K562 (cell line): ENCODE measurements around the gene SDK1. TPM values are rescaled to one million over a fixed set of nuclear protein-coding genes. Genes with fewer than 3 reads are reported as not detected.

Experiments
- ATAC-seq: fragments of 200-7000 bp; cut with Tn5 transposase; 3 replicates; pipeline ENCODE4 v1.9.1; 2020; ENCODE audit warnings: moderate library complexity
- BruUV-seq: library from RNA; stranded (reverse); fragments of 400-500 nt; replicated peaks from 2 replicates; lab custom pipeline; 2021; lab: Mats Ljungman, UMichigan
- CTCF ChIA-PET: fragments of 300-600 bp; formaldehyde crosslinking; extraction: SDS; loops from one replicate; lab custom pipeline; 2021; ENCODE audit warnings: low intra/inter-chr PET ratio; lab: Yijun Ruan, JAX
- POLR2A ChIA-PET: fragments of 300-600, 350-650 bp; sonication (Branson Sonifier 250); formaldehyde crosslinking; extraction: SDS; loops from one replicate; lab custom pipeline; 2021; ENCODE audit warnings: antibody characterized with exemption, inconsistent platforms; lab: Yijun Ruan, JAX
- DNase-seq, 4 experiments: peaks; one replicate each; pipeline versions ENCODE4 v3.0.0 to v3.0.0-alpha.2; 2011 to 2018; ENCODE audit warnings: low spot score in 3 of 4, mixed read lengths in 3 of 4; ENCODE audit errors: extremely low read depth in 1 of 4
- FAIRE-seq: peaks from 2 replicates; lab custom pipeline; 2011; peaks lifted over from hg19 to GRCh38; lab: Jason Lieb, UNC
- H2AFZ ChIP-seq: 2 replicates; pipeline ENCODE4 v1.6.0; 2011; ENCODE audit warnings: low read depth, low read length, control low read depth, inconsistent platforms
- H3K27ac ChIP-seq: fragments of 200-600 bp; 3 replicates; pipeline ENCODE4 v1.8.0; 2011; ENCODE audit warnings: low read depth, mild to moderate bottlenecking, control low read depth, inconsistent platforms, low read length, moderate library complexity, mixed read lengths; ENCODE audit errors: extremely low read depth
- H3K27me3 ChIP-seq, 2 experiments: fragments of 300-600 bp in 1 of 2; 2 replicates in 1 of 2; 3 replicates in 1 of 2; pipeline versions ENCODE4 v1.6.0 to v1.8.0; 2011; ENCODE audit warnings: inconsistent platforms in 2 of 2, low read length in 2 of 2, mild to moderate bottlenecking in 1 of 2, mixed read lengths in 1 of 2, moderate library complexity in 1 of 2; ENCODE audit not compliant: control insufficient read depth in 2 of 2, insufficient read depth in 2 of 2
- H3K36me3 ChIP-seq: fragments of 300-600 bp; 3 replicates; pipeline ENCODE4 v1.8.0; 2011; ENCODE audit warnings: mild to moderate bottlenecking, low read length, inconsistent platforms; ENCODE audit not compliant: control insufficient read depth, insufficient read depth
- H3K4me1 ChIP-seq, 2 experiments: fragments of 200-600 bp in 1 of 2; replicated peaks in 1 of 2; 2 replicates in 1 of 2; 3 replicates in 1 of 2; pipeline versions ENCODE4 v1.5.1 to v1.8.0; 2011; ENCODE audit warnings: inconsistent platforms in 2 of 2, low read length in 2 of 2, mild to moderate bottlenecking in 1 of 2, mixed read lengths in 1 of 2, moderate library complexity in 1 of 2; ENCODE audit not compliant: control insufficient read depth in 2 of 2, insufficient read depth in 2 of 2
- H3K4me2 ChIP-seq: 2 replicates; pipeline ENCODE4 v1.6.1; 2011; ENCODE audit warnings: low read length, control low read depth, inconsistent platforms, mixed read lengths; ENCODE audit not compliant: insufficient read depth
- H3K4me3 ChIP-seq: fragments of 200-600 bp; sonication (generic), shearing (Covaris generic); 2 replicates; pipeline ENCODE4 v1.5.1; 2016; ENCODE audit warnings: control low read depth, inconsistent platforms
- H3K79me2 ChIP-seq: fragments of 200-600 bp; 3 replicates; pipeline ENCODE4 v1.8.0; 2011; ENCODE audit warnings: low read length, inconsistent platforms; ENCODE audit not compliant: control insufficient read depth, insufficient read depth
- H3K9ac ChIP-seq, 2 experiments: 2 replicates each; pipeline versions ENCODE4 v1.6.0 to v1.6.1; 2011; ENCODE audit warnings: low read depth in 2 of 2, low read length in 2 of 2, control low read depth in 1 of 2, inconsistent platforms in 1 of 2, mild to moderate bottlenecking in 1 of 2, mixed read lengths in 1 of 2; ENCODE audit not compliant: insufficient read depth in 1 of 2
- H3K9me1 ChIP-seq: one replicate; pipeline ENCODE4 v1.6.0; 2011; ENCODE audit warnings: inconsistent platforms, mild to moderate bottlenecking, low read length, moderate library complexity; ENCODE audit not compliant: control insufficient read depth, insufficient read depth
- H3K9me3 ChIP-seq: replicated peaks from 2 replicates; pipeline ENCODE4 v1.5.1; 2011; ENCODE audit warnings: low read depth, low read length, inconsistent platforms; ENCODE audit not compliant: control insufficient read depth, insufficient read depth
- H4K20me1 ChIP-seq: replicated peaks from 2 replicates; pipeline ENCODE4 v1.6.1; 2011; ENCODE audit warnings: low read length, inconsistent platforms, mixed read lengths; ENCODE audit not compliant: control insufficient read depth, insufficient read depth
- BCOR ChIP-seq: fragments of 450-650 bp; IDR thresholded peaks from 2 replicates; pipeline ENCODE4 v1.6.1; 2016
- CTBP1 ChIP-seq: fragments of 450-650 bp; IDR thresholded peaks from 2 replicates; pipeline ENCODE4 v1.6.1; 2016; ENCODE audit warnings: borderline replicate concordance
- FIP1L1 ChIP-seq: fragments of 200-400 bp; formaldehyde crosslinking; IDR thresholded peaks from 2 replicates; pipeline ENCODE4 v1.6.1; 2018; ENCODE audit warnings: mild to moderate bottlenecking, low read depth, low read length; ENCODE audit not compliant: poor library complexity, severe bottlenecking
- FOXK2 ChIP-seq, 2 experiments: fragments of 450-650 bp; IDR thresholded peaks in 1 of 2; conservative IDR thresholded peaks in 1 of 2; 2 replicates each; pipeline ENCODE4 v1.6.1; 2016; ENCODE audit warnings: low read depth in 2 of 2, mild to moderate bottlenecking in 1 of 2
- FUS ChIP-seq: fragments of 200-400 bp; formaldehyde crosslinking; optimal IDR thresholded peaks from 2 replicates; pipeline ENCODE3; 2017; ENCODE audit warnings: low read depth, low read length
- HDAC6 ChIP-seq: IDR thresholded peaks from 2 replicates; pipeline ENCODE4 v1.6.1; 2012; ENCODE audit warnings: low read depth, mild to moderate bottlenecking, control low read depth, inconsistent platforms, low read length, moderate library complexity
- NFE2L1 ChIP-seq: fragments of 450-650 bp; IDR thresholded peaks from 2 replicates; pipeline ENCODE4 v1.6.1; 2016; ENCODE audit warnings: missing genetic modification characterization, low read depth, mild to moderate bottlenecking, missing compliant biosample characterization, moderate library complexity, borderline replicate concordance
- PHF21A ChIP-seq: fragments of 450-650 bp; IDR thresholded peaks from 2 replicates; pipeline ENCODE4 v1.6.1; 2017; ENCODE audit warnings: low read depth, borderline replicate concordance
- POLR2AphosphoS2 ChIP-seq: IDR thresholded peaks from 2 replicates; pipeline ENCODE4 v1.6.1; 2012; ENCODE audit warnings: low read length, improper control_type of control experiment
- SIN3A ChIP-seq, 2 experiments: fragments of 150-350 bp in 1 of 2; IDR thresholded peaks; 2 replicates each; pipeline ENCODE4 v1.6.1; 2011 to 2016; ENCODE audit warnings: borderline replicate concordance in 2 of 2, low read depth in 2 of 2, low read length in 2 of 2, mild to moderate bottlenecking in 2 of 2, moderate library complexity in 2 of 2; ENCODE audit not compliant: control insufficient read depth in 1 of 2
- SUPT5H ChIP-seq: fragments of 450-650 bp; IDR thresholded peaks from 2 replicates; pipeline ENCODE4 v1.6.1; 2016
- THRAP3 ChIP-seq: fragments of 450-650 bp; IDR thresholded peaks from 2 replicates; pipeline ENCODE4 v1.6.1; 2016; ENCODE audit warnings: mild to moderate bottlenecking, inconsistent platforms, borderline replicate concordance
- U2AF1 ChIP-seq: fragments of 200-400 bp; formaldehyde crosslinking; optimal IDR thresholded peaks from 2 replicates; pipeline ENCODE3; 2017; ENCODE audit warnings: mild to moderate bottlenecking, low read depth, low read length, moderate library complexity
- ZNF445 ChIP-seq: fragments of 250-450 bp; sonication (Bioruptor Pico); IDR thresholded peaks from 2 replicates; pipeline ENCODE4 v1.4.0; 2020; ENCODE audit warnings: low read depth, mild to moderate bottlenecking, moderate library complexity
- WGBS: fragments of 100-300 bp; shearing (Covaris generic); methylation state at CpG from one replicate; pipeline ENCODE4 v1.1.6; 2016; ENCODE audit warnings: low coverage, mixed read lengths; ENCODE audit not compliant: insufficient coverage; ENCODE audit errors: missing lambda C conversion rate; 5-methylcytosine and 5-hydroxymethylcytosine counted together
- in situ Hi-C: fragments of 300-500 bp; cut with MboI; formaldehyde crosslinking; loops from 4 replicates; pipeline ENCODE4 v1.15.0; 2018; ENCODE audit warnings: inconsistent platforms, mixed read lengths
- intact Hi-C: fragments of 100-400 bp; cut with micrococcal nuclease; formaldehyde crosslinking; loops from 2 replicates; pipeline ENCODE4 v1.14.2; 2022
- polyA plus RNA-seq, 8 experiments: library from polyadenylated mRNA; depleted of rRNA in 4 of 8; stranded (reverse) in 5 of 8; unstranded in 3 of 8; fragments of >200 nt; fragmentation: Nextera tagmentation in 2 of 8; fragmentation: Illumina TruSeq in 1 of 8; extraction: Ambion mirVana in 2 of 8; extraction: Trizol in 1 of 8; gene quantifications; 2 replicates each; pipeline versions ENCODE4 v1.2.1 to v1.2.3, GENCODE V29; 2011 to 2014; ENCODE audit warnings: inconsistent platforms in 1 of 8, missing spikeins in 1 of 8
- total RNA-seq, 7 experiments: library from RNA; depleted of rRNA in 6 of 7; stranded (reverse); fragments of >200 nt in 6 of 7; fragmentation: Illumina TruSeq in 2 of 7; extraction: Trizol in 2 of 7; gene quantifications; 2 replicates each; pipeline versions ENCODE4 v1.2.1 to v1.2.3, GENCODE V29; 2011 to 2021; ENCODE audit warnings: low replicate concordance in 1 of 7
- TF ChIP-seq, protein P1 (sequence below): fragments of 250-450 bp; sonication (Bioruptor Pico); IDR thresholded peaks from 2 replicates; pipeline ENCODE4 v1.4.0; 2020; ENCODE audit warnings: mild to moderate bottlenecking, moderate library complexity

The SDK1 gene
- total and polyA plus RNA-seq, 9 of the 15 experiments (the other 6 are each of a cell fraction or from before 2014, with no cell fraction given): 0.16 TPM; not detected in 8

DNA sequence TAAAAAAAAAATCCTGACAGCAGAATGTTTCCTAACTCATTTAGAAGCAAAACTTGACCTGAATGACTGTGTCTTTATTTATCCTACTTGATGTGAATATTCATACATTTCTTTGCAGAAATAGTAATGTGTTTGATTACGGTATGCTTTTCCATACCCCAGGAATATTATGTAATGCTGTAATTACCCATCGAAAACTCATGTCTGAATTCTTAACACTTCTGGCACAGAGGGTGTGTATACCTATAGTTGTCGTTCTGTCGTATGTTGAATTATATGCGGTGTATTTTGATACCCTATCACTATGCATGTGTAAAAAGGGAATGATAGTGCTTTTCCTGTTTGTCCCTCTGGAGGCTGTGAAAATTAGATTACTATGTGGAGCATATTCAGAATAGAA, 26.6 kb downstream of the SDK1 start:
- POLR2A ChIA-PET: interaction anchor here (0.7 kb wide), 1 partner anchor 240 kb away, joined by 3 read pairs; no protein-coding TSS in a partner anchor
- intact Hi-C loops: no loop called here
- FAIRE-seq (no peak), ATAC-seq (no peak), DNase-seq (no peak)
- Histone ChIP-seq H3K36me3 (no peaks in the 10 kb centered on the region), H3K4me1 (no peaks in the 10 kb centered on the region), H3K27me3 (no peaks in the 10 kb centered on the region), H2AFZ (no peak overlapping the region), H4K20me1 (no peaks in the 10 kb centered on the region), H3K9me3 (no peaks in the 10 kb centered on the region), H3K4me2 (no peak overlapping the region), H3K4me3 (no peak overlapping the region), H3K79me2 (no peaks in the 10 kb centered on the region), H3K27ac (no peak overlapping the region), H3K9ac (no peak overlapping the region), H3K9me1 (no peaks in the 10 kb centered on the region)
- no peak for TF ChIP-seq FUS
- no peak for TF ChIP-seq PHF21A
- TF ChIP-seq U2AF1: no peak
- no peak for TF ChIP-seq POLR2AphosphoS2
- TF ChIP-seq ZNF445 (CRISPR knock-in tag): no peak
- no peak for TF ChIP-seq BCOR
- TF ChIP-seq SIN3A (IDR thresholded peaks at IDR 0.05; ENCODE audit: borderline replicate concordance in 2 of 2, control insufficient read depth in 1 of 2, low read depth in 2 of 2, low read length in 2 of 2): no peak
- no peak for TF ChIP-seq FOXK2 (conservative IDR thresholded peaks at IDR 0.05 in 1 of 2, IDR thresholded peaks at IDR 0.05 in 1 of 2; ENCODE audit: low read depth in 2 of 2)
- TF ChIP-seq, protein P1, sequence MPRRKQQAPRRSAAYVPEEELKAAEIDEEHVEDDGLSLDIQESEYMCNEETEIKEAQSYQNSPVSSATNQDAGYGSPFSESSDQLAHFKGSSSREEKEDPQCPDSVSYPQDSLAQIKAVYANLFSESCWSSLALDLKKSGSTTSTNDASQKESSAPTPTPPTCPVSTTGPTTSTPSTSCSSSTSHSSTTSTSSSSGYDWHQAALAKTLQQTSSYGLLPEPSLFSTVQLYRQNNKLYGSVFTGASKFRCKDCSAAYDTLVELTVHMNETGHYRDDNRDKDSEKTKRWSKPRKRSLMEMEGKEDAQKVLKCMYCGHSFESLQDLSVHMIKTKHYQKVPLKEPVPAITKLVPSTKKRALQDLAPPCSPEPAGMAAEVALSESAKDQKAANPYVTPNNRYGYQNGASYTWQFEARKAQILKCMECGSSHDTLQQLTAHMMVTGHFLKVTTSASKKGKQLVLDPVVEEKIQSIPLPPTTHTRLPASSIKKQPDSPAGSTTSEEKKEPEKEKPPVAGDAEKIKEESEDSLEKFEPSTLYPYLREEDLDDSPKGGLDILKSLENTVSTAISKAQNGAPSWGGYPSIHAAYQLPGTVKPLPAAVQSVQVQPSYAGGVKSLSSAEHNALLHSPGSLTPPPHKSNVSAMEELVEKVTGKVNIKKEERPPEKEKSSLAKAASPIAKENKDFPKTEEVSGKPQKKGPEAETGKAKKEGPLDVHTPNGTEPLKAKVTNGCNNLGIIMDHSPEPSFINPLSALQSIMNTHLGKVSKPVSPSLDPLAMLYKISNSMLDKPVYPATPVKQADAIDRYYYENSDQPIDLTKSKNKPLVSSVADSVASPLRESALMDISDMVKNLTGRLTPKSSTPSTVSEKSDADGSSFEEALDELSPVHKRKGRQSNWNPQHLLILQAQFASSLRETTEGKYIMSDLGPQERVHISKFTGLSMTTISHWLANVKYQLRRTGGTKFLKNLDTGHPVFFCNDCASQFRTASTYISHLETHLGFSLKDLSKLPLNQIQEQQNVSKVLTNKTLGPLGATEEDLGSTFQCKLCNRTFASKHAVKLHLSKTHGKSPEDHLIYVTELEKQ: no peak
- no peak for TF ChIP-seq NFE2L1 (tag)
- no peak for TF ChIP-seq FIP1L1
- no peak for TF ChIP-seq HDAC6
- TF ChIP-seq THRAP3: no peak
- TF ChIP-seq CTBP1: no peak
- no peak for TF ChIP-seq SUPT5H
- 0% methylated on average over 5 of the region's 5 CpGs for WGBS
- in situ Hi-C loops: no loop called here
- no TSS peak for BruUV-seq
- CTCF ChIA-PET: no interaction called here
